ENCODE measurements around the gene ABCC1.

The ABCC1 gene

DNA sequence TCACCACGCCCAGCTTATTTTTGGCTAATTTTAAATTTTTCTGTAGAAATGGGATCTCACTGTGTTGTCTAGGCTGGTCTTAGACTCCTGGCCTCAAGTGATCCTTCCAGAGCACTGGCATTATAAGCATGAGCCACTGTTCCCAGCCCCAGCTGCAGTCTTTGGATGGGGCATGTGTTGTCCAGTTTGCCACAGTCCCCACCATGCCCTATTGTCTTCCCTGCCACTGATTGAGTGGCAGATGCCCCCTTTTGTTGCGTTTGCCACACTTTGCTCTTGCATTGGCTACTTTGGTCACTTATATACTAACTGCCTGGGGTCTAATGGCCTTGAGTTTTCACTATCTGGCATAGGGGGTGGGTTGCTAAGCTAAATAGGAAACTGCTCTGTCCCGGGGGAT is 60.8 kb downstream of the ABCC1 start:
- FAIRE-seq: no peak
- TF ChIP-seq, protein P1, sequence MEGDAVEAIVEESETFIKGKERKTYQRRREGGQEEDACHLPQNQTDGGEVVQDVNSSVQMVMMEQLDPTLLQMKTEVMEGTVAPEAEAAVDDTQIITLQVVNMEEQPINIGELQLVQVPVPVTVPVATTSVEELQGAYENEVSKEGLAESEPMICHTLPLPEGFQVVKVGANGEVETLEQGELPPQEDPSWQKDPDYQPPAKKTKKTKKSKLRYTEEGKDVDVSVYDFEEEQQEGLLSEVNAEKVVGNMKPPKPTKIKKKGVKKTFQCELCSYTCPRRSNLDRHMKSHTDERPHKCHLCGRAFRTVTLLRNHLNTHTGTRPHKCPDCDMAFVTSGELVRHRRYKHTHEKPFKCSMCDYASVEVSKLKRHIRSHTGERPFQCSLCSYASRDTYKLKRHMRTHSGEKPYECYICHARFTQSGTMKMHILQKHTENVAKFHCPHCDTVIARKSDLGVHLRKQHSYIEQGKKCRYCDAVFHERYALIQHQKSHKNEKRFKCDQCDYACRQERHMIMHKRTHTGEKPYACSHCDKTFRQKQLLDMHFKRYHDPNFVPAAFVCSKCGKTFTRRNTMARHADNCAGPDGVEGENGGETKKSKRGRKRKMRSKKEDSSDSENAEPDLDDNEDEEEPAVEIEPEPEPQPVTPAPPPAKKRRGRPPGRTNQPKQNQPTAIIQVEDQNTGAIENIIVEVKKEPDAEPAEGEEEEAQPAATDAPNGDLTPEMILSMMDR (IDR thresholded peaks at IDR 0.05; ENCODE audit: insufficient read depth, missing control alignments): no peak

GRCh38 chr16:16012144-16012543 is 62.7 kb downstream of the ABCC1 start:
- DNase-seq (ENCODE audit: insufficient read length, low spot score) (no peak), FAIRE-seq (no peak)
- TF ChIP-seq, protein P1 (IDR thresholded peaks at IDR 0.05; ENCODE audit: insufficient read depth, missing control alignments): no peak

More for the DNA sequence above, 60.8 kb downstream of the ABCC1 start:
- no peak for DNase-seq (ENCODE audit: insufficient read length, low spot score)

DNA sequence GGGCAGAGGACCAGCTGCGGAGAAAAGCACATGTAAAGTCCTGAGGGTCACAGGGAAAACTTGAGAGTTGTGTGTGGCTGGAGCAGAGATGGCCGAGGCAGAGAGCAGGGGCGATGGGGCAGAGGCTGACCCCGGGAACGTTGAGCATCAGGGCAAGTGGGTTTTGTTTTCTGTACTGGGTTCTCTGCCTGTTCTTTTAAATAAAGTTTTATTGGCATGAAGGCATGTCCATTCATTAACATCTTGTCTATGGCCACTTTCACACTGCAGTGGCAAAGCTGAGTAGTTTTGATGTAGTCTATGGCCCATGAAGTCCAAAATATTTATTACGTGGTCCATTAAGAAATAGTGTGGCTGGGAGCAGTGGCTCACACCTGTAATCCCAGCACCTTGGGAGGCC is 64.4 kb downstream of the ABCC1 start:
- DNase-seq (ENCODE audit: insufficient read length, low spot score) (no peak), FAIRE-seq (no peak)
- TF ChIP-seq, protein P1 (IDR thresholded peaks at IDR 0.05; ENCODE audit: insufficient read depth, missing control alignments): no peak

- TF ChIP-seq, protein P1 (IDR thresholded peaks at IDR 0.05; ENCODE audit: insufficient read depth, missing control alignments): no peak
- DNase-seq (ENCODE audit: insufficient read length, low spot score): no peak
- FAIRE-seq: no peak
Measured at GRCh38 chr16:16014329-16015224, 65.2 kb downstream of the ABCC1 start.

DNA sequence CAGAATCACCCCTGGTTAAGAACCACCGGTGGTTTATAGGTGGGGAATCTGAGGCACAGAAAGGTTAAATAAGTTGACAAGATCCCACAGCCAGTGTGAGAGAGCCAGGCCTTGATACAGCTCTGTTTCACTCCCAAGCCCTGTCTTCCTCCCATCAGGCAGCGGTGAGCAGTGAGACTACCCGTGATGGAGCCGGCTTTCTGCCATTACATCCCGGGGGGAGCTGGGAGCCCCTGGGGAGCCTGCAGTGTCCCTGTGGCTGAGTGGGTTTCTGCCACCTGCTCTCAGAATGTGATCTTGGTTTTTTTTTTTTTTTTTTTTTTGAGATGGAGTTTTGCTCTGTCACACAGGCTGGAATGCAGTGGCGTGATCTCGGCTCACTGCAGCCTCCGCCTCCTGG is 66.4 kb downstream of the ABCC1 start:
- TF ChIP-seq, protein P1 (IDR thresholded peaks at IDR 0.05; ENCODE audit: insufficient read depth, missing control alignments): no peak
- no peak for FAIRE-seq
- no peak for DNase-seq (ENCODE audit: insufficient read length, low spot score)

GRCh38 chr16:16016388-16016964 is 67.1 kb downstream of the ABCC1 start:
- TF ChIP-seq, protein P1 (IDR thresholded peaks at IDR 0.05; ENCODE audit: insufficient read depth, missing control alignments): no peak
- FAIRE-seq (no peak), DNase-seq (ENCODE audit: insufficient read length, low spot score) (no peak)

- TF ChIP-seq, protein P1 (IDR thresholded peaks at IDR 0.05; ENCODE audit: insufficient read depth, missing control alignments): no peak
- DNase-seq (ENCODE audit: insufficient read length, low spot score) (no peak), FAIRE-seq (no peak)
Measured at GRCh38 chr16:16017812-16018211, 68.4 kb downstream of the ABCC1 start.
